Measurements from ENCODE around the gene STPG2.

The STPG2 gene

GRCh38 chr4:98101988-98102387, 41.3 kb downstream of the STPG2 start:
- ChIA-PET POLR2A (no interaction called here), CTCF (interaction anchor here (0.9 to 1.9 kb wide), 2 partner anchors 7 to 11 kb away, joined by 3 to 7 read pairs; no protein-coding TSS in a partner anchor)
- no peak for DNase-seq (ENCODE audit: extremely low spot score)
- TF ChIP-seq, protein P1, sequence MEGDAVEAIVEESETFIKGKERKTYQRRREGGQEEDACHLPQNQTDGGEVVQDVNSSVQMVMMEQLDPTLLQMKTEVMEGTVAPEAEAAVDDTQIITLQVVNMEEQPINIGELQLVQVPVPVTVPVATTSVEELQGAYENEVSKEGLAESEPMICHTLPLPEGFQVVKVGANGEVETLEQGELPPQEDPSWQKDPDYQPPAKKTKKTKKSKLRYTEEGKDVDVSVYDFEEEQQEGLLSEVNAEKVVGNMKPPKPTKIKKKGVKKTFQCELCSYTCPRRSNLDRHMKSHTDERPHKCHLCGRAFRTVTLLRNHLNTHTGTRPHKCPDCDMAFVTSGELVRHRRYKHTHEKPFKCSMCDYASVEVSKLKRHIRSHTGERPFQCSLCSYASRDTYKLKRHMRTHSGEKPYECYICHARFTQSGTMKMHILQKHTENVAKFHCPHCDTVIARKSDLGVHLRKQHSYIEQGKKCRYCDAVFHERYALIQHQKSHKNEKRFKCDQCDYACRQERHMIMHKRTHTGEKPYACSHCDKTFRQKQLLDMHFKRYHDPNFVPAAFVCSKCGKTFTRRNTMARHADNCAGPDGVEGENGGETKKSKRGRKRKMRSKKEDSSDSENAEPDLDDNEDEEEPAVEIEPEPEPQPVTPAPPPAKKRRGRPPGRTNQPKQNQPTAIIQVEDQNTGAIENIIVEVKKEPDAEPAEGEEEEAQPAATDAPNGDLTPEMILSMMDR (IDR thresholded peaks at IDR 0.05; ENCODE audit: control extremely low read depth, extremely low read depth, low read depth, missing control alignments), result no peak

DNA sequence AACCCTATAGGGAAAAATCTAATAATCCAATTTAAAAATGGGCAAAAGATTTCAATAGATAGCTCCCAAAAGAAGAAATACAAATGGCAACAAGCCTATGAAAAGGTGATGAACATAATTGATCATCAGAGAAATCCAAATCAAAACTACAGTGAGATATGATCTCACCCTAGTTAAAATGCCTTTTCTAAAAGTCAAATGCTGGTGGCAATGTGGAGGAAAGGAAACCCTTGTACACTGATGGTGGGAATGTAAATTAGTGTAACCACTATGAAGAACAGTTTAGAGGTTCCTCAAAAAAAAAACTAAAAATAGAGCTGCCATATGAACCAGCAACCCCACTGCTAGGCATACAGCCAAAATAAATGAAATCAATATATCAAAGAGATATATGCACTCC, 44.5 kb downstream of the STPG2 start:
- DNase-seq (ENCODE audit: extremely low spot score), result no peak
- TF ChIP-seq, protein P1 (IDR thresholded peaks at IDR 0.05; ENCODE audit: control extremely low read depth, extremely low read depth, low read depth, missing control alignments), result no peak
- ChIA-PET POLR2A (no interaction called here), CTCF (interaction anchor here (1.1 kb wide), 1 partner anchor 11 kb away, joined by 4 read pairs; no protein-coding TSS in a partner anchor)

GRCh38 chr4:98094118-98094517, 49.2 kb downstream of the STPG2 start:
- CTCF ChIA-PET, result no interaction called here
- no peak for DNase-seq (ENCODE audit: extremely low spot score)
- TF ChIP-seq, protein P1 (IDR thresholded peaks at IDR 0.05; ENCODE audit: control extremely low read depth, extremely low read depth, low read depth, missing control alignments), result no peak
- POLR2A ChIA-PET, result no interaction called here

GRCh38 chr4:98093662-98094061, 49.6 kb downstream of the STPG2 start:
- TF ChIP-seq, protein P1 (IDR thresholded peaks at IDR 0.05; ENCODE audit: control extremely low read depth, extremely low read depth, low read depth, missing control alignments), result no peak
- POLR2A ChIA-PET, result no interaction called here
- CTCF ChIA-PET, result no interaction called here
- no peak for DNase-seq (ENCODE audit: extremely low spot score)

DNA sequence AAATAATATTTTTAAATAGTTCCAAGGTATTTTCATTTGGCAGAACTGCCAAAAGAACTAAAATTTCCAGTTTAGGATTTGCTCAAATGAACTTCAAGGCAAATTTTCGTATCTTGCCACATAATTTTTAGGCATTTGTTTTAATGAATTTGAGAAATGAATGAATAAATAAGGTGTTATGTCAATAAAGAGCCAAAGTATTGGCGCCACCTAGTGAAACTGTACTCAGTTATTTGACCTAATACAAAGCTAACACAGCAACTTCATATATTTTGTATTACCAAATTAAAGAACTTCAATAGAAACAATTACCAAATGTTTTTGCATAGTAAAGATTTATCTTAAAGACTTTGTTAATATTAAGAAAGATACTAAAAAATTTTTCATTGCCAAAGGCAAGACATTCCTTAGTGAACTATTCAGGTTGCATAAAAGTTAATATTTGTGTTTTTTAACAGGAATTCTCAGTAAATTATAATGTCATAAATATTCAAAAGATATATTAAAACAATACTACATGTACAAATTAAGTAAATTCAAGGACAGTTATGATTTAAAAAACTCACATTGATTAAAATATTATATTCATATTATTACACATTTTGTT, 50.3 kb downstream of the STPG2 start:
- ChIA-PET POLR2A (no interaction called here), CTCF (no interaction called here)
- DNase-seq (ENCODE audit: extremely low spot score), result no peak
- TF ChIP-seq, protein P1 (IDR thresholded peaks at IDR 0.05; ENCODE audit: control extremely low read depth, extremely low read depth, low read depth, missing control alignments), result peak; percentile 49

DNA sequence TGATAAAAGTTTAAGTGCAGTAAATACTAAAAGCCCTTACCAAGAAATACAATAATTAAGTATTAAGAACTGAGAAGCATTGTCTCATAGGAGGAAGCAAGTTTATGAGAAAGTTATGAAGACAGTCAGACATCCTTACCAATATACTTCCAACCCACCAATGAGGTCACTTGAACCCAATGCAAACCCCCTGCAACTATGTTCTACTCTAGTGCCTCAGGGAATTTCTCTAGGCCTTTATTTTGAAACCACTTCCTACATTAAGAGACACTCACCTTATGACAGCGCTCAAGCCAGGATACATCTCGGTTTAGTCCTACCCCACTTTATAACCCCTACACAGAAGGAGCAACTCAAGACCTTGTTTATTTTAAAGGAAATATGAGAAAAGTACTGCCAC, 61.3 kb downstream of the STPG2 start:
- ChIA-PET CTCF (no interaction called here), POLR2A (no interaction called here)
- TF ChIP-seq, protein P1 (IDR thresholded peaks at IDR 0.05; ENCODE audit: control extremely low read depth, extremely low read depth, low read depth, missing control alignments), result no peak
- no peak for DNase-seq (ENCODE audit: extremely low spot score)

Measured in GM10248 (cell line).